ENCODE results near the gene LRRC19. TPM values are rescaled to one million over a fixed set of nuclear protein-coding genes. Genes with fewer than 3 reads are reported as not detected.

Gene LRRC19
- total RNA-seq (not detected), total RNA-seq (0 reads per million in 2 donors)

- no peak for ATAC-seq
- no peaks in the 10 kb centered on the region for H3K9me3 ChIP-seq (ENCODE audit: control insufficient read depth, low read length, poor library complexity, severe bottlenecking)
- Mint-ChIP-seq H3K27ac (no peak within 1 kb of the TSS), H3K36me3 (ENCODE audit: low read depth) (peaks cover 3% of the 10 kb centered on the region), H3K27me3 (no peaks in the 10 kb centered on the region), H3K4me1 (no peaks in the 10 kb centered on the region), H3K4me3 (no peak within 1 kb of the TSS)
- DNase-seq = no peak
These were observed at the start of gene LRRC19 for GRCh38 chr9:27005491-27005890. LRRC19 (minus strand) TSS chr9:27005672; CDS start chr9:26999694, 5,978 bp downstream.

GRCh38 chr9:27054841-27055240, 49.4 kb upstream of the LRRC19 start:
- H3K27me3 Mint-ChIP-seq = no peaks in the 10 kb centered on the region
- no peak for ATAC-seq
- H3K4me3 Mint-ChIP-seq = no peak overlapping the region
- DNase-seq = no peak
- no peaks in the 10 kb centered on the region for H3K4me1 Mint-ChIP-seq
- H3K9me3 ChIP-seq (ENCODE audit: control insufficient read depth, low read length, poor library complexity, severe bottlenecking) = no peaks in the 10 kb centered on the region
- peaks cover 8% of the 10 kb centered on the region for H3K36me3 Mint-ChIP-seq (ENCODE audit: low read depth)
- H3K27ac Mint-ChIP-seq = no peak overlapping the region

- Mint-ChIP-seq H3K27me3 (no peaks in the 10 kb centered on the region), H3K27ac (no peak overlapping the region), H3K4me3 (no peak overlapping the region), H3K4me1 (no peaks in the 10 kb centered on the region), H3K36me3 (ENCODE audit: low read depth) (peaks cover 8% of the 10 kb centered on the region)
- no peak for ATAC-seq
- no peak for DNase-seq
- no peaks in the 10 kb centered on the region for H3K9me3 ChIP-seq (ENCODE audit: control insufficient read depth, low read length, poor library complexity, severe bottlenecking)
These were observed 48.7 kb upstream of the LRRC19 start for GRCh38 chr9:27054125-27054524.

GRCh38 chr9:27053369-27054022, 48.0 kb upstream of the LRRC19 start:
- Mint-ChIP-seq H3K4me1 (no peaks in the 10 kb centered on the region), H3K4me3 (no peak overlapping the region), H3K27me3 (no peaks in the 10 kb centered on the region), H3K36me3 (ENCODE audit: low read depth) (peaks cover 10% of the 10 kb centered on the region), H3K27ac (no peak overlapping the region)
- no peaks in the 10 kb centered on the region for H3K9me3 ChIP-seq (ENCODE audit: control insufficient read depth, low read length, poor library complexity, severe bottlenecking)
- DNase-seq (no peak), ATAC-seq (no peak)

- Mint-ChIP-seq H3K27me3 (no peaks in the 10 kb centered on the region), H3K4me1 (peaks cover 2% of the 10 kb centered on the region), H3K27ac (no peak overlapping the region), H3K36me3 (ENCODE audit: low read depth) (peaks cover 10% of the 10 kb centered on the region), H3K4me3 (no peak overlapping the region)
- H3K9me3 ChIP-seq (ENCODE audit: control insufficient read depth, low read length, poor library complexity, severe bottlenecking) = no peaks in the 10 kb centered on the region
- no peak for DNase-seq
- no peak for ATAC-seq
These were observed 41.7 kb upstream of the LRRC19 start for GRCh38 chr9:27047136-27047535.

GRCh38 chr9:27043176-27043575, 37.7 kb upstream of the LRRC19 start:
- Mint-ChIP-seq H3K27ac (no peak overlapping the region), H3K4me1 (peaks cover 4% of the 10 kb centered on the region), H3K27me3 (no peaks in the 10 kb centered on the region), H3K4me3 (no peak overlapping the region), H3K36me3 (ENCODE audit: low read depth) (peaks cover 2% of the 10 kb centered on the region)
- no peaks in the 10 kb centered on the region for H3K9me3 ChIP-seq (ENCODE audit: control insufficient read depth, low read length, poor library complexity, severe bottlenecking)
- no peak for DNase-seq
- no peak for ATAC-seq

GRCh38 chr9:27042476-27042875, 37.0 kb upstream of the LRRC19 start:
- DNase-seq (no peak), ATAC-seq (no peak)
- Mint-ChIP-seq H3K4me1 (peaks cover 4% of the 10 kb centered on the region), H3K4me3 (no peak overlapping the region), H3K27ac (no peak overlapping the region), H3K27me3 (no peaks in the 10 kb centered on the region), H3K36me3 (ENCODE audit: low read depth) (peaks cover 2% of the 10 kb centered on the region)
- H3K9me3 ChIP-seq (ENCODE audit: control insufficient read depth, low read length, poor library complexity, severe bottlenecking) = no peaks in the 10 kb centered on the region

GRCh38 chr9:27041746-27042145, 36.3 kb upstream of the LRRC19 start:
- Mint-ChIP-seq H3K27me3 (no peaks in the 10 kb centered on the region), H3K27ac (no peak overlapping the region), H3K4me1 (peaks cover 4% of the 10 kb centered on the region), H3K36me3 (ENCODE audit: low read depth) (peaks cover 2% of the 10 kb centered on the region), H3K4me3 (no peak overlapping the region)
- ATAC-seq (no peak), DNase-seq (no peak)
- no peaks in the 10 kb centered on the region for H3K9me3 ChIP-seq (ENCODE audit: control insufficient read depth, low read length, poor library complexity, severe bottlenecking)

GRCh38 chr9:27037499-27037898, 32.0 kb upstream of the LRRC19 start:
- H3K36me3 Mint-ChIP-seq (ENCODE audit: low read depth) = peaks cover 4% of the 10 kb centered on the region
- H3K4me1 Mint-ChIP-seq = peaks cover 4% of the 10 kb centered on the region
- no peaks in the 10 kb centered on the region for H3K27me3 Mint-ChIP-seq
- H3K27ac Mint-ChIP-seq = no peak overlapping the region
- no peaks in the 10 kb centered on the region for H3K9me3 ChIP-seq (ENCODE audit: control insufficient read depth, low read length, poor library complexity, severe bottlenecking)
- H3K4me3 Mint-ChIP-seq = no peak overlapping the region
- no peak for ATAC-seq
- DNase-seq = no peak

- Mint-ChIP-seq H3K4me1 (no peaks in the 10 kb centered on the region), H3K27me3 (no peaks in the 10 kb centered on the region), H3K4me3 (no peak overlapping the region), H3K27ac (no peak overlapping the region), H3K36me3 (ENCODE audit: low read depth) (peaks cover 4% of the 10 kb centered on the region)
- H3K9me3 ChIP-seq (ENCODE audit: control insufficient read depth, low read length, poor library complexity, severe bottlenecking) = no peaks in the 10 kb centered on the region
- DNase-seq (peak in 1 of 3 donors; percentile 21), ATAC-seq (peak; percentile 48)
These were observed 28.4 kb upstream of the LRRC19 start for GRCh38 chr9:27033815-27034403.

GRCh38 chr9:27029186-27029585, 23.7 kb upstream of the LRRC19 start:
- Mint-ChIP-seq H3K27ac (no peak overlapping the region), H3K27me3 (no peaks in the 10 kb centered on the region)
- DNase-seq = no peak

GRCh38 chr9:27022920-27023319, 17.4 kb upstream of the LRRC19 start:
- ATAC-seq (no peak), DNase-seq (no peak)
- Mint-ChIP-seq H3K4me1 (no peaks in the 10 kb centered on the region), H3K36me3 (ENCODE audit: low read depth) (peaks cover 8% of the 10 kb centered on the region), H3K4me3 (no peak overlapping the region), H3K27ac (no peak overlapping the region), H3K27me3 (no peaks in the 10 kb centered on the region)
- no peaks in the 10 kb centered on the region for H3K9me3 ChIP-seq (ENCODE audit: control insufficient read depth, low read length, poor library complexity, severe bottlenecking)

More at GRCh38 chr9:27029186-27029585, 23.7 kb upstream of the LRRC19 start:
- Mint-ChIP-seq H3K36me3 (ENCODE audit: low read depth) (no peaks in the 10 kb centered on the region), H3K4me3 (no peak overlapping the region), H3K4me1 (no peaks in the 10 kb centered on the region)
- ATAC-seq = no peak
- H3K9me3 ChIP-seq (ENCODE audit: control insufficient read depth, low read length, poor library complexity, severe bottlenecking) = no peaks in the 10 kb centered on the region

- no peaks in the 10 kb centered on the region for H3K9me3 ChIP-seq (ENCODE audit: control insufficient read depth, low read length, poor library complexity, severe bottlenecking)
- ATAC-seq (no peak), DNase-seq (no peak)
- Mint-ChIP-seq H3K36me3 (ENCODE audit: low read depth) (peaks cover 8% of the 10 kb centered on the region), H3K4me3 (no peak overlapping the region), H3K27ac (no peak overlapping the region), H3K27me3 (no peaks in the 10 kb centered on the region), H3K4me1 (no peaks in the 10 kb centered on the region)
These were observed 14.1 kb upstream of the LRRC19 start for GRCh38 chr9:27019589-27019988.
